ENCODE results near the gene ALKBH5. TPM values are rescaled to one million over a fixed set of nuclear protein-coding genes. Genes with fewer than 3 reads are reported as not detected.

The ALKBH5 gene
- total RNA-seq, 1 donor = 108 TPM

GRCh38 chr17:18177722-18178121 lies 5.9 kb upstream of the ALKBH5 start:
- no peak for TF ChIP-seq CTCF (IDR thresholded peaks at IDR 0.05; ENCODE audit: insufficient read depth, low read length)

GRCh38 chr17:18179196-18179595 lies 4.4 kb upstream of the ALKBH5 start:
- no peak for DNase-seq (ENCODE audit: low read depth)
- TF ChIP-seq CTCF (IDR thresholded peaks at IDR 0.05; ENCODE audit: insufficient read depth, low read length) = no peak
- H3K4me3 ChIP-seq (ENCODE audit: low read depth, low read length) = no peak overlapping the region

More at GRCh38 chr17:18177722-18178121, 5.9 kb upstream of the ALKBH5 start:
- no peak overlapping the region for H3K4me3 ChIP-seq (ENCODE audit: low read depth, low read length)
- no peak for DNase-seq (ENCODE audit: low read depth)

DNA sequence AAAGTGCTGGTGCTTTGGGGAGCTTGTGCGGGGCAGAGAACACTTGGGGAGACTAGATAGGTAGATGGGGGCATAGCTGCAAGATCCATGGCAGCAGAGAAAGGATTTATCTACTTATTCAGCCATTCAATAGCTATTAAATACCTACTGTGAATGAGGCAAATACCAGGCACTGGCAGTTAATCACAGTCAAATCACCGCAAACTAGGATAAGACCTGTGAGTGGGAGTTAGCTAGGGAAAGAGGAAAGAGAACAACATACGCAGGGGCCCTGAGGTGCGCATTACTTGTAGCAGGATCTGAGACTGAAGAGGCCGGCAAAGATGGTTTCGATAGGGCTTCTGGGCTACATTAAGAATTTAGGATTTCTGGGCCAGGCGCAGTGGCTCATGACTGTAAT lies 3.8 kb upstream of the ALKBH5 start:
- no peak for TF ChIP-seq CTCF (IDR thresholded peaks at IDR 0.05; ENCODE audit: insufficient read depth, low read length)
- H3K4me3 ChIP-seq (ENCODE audit: low read depth, low read length) = no peak overlapping the region
- DNase-seq (ENCODE audit: low read depth) = no peak

DNA sequence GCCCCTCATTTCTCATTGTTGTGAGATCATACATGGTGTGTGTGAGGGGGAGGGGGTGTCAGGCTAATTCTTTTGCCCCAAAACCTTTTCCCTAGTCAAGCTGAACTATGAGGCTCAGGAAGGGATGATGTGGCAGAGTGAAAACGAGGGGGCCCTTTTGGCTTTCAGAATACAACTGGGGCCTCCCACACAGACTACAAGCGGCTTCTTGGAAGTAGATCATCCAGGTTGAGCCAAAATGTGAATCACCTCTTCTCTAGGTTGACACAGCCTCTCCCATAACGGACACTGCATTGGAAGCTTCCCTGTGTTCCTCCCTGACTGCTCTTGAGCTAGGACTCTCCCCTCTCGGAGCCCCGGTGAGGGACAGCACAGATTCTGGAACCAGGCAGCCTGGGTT lies 2.3 kb upstream of the ALKBH5 start:
- no peak overlapping the region for H3K4me3 ChIP-seq (ENCODE audit: low read depth, low read length)
- DNase-seq (ENCODE audit: low read depth) = peak; percentile 72
- no peak for TF ChIP-seq CTCF (IDR thresholded peaks at IDR 0.05; ENCODE audit: insufficient read depth, low read length)

DNA sequence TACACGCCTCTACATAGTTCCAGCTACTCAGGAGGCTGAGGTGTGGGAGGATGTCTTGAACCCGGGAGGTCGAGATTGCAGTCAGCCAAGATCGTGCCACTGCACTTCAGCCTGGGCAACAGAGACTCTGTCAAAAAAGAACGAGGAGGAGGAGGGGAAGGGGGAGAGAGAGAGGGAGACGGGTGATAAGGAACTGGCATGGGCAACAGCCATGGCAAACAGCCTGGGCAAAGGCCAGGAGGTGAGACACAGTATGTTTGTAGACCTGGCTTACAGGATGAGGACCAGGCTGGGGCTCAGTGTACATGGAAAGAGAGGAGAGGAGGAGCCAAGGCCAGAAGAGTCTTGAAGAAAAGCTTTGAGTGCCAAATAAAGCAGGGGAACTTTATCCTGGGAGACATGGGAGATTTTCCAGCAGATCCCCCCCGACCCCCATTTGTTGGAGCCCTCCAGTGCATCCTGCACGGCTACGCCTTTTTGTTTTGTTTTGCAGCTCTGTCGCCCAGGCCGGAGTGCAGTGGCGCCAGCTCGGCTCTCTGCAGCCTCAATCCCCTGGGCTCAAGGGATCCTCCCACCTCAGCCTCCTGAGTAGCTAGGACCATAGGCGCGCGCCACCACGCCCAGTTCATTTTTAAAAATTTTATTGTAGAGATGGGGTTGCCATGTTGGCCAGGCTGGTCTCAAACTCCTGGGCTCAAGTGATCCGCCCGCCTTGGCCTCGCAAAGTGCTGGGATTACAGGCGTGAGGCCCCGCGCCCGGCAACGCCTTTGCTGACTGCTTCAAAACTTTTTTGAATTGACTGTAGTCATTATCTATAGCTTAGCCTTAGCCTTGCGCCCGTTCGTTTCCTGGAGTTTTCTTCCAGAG lies 1.3 kb upstream of the ALKBH5 start:
- H3K4me3 ChIP-seq (ENCODE audit: low read depth, low read length) = peak overlapping the region; percentile 89
- no peak for TF ChIP-seq CTCF (IDR thresholded peaks at IDR 0.05; ENCODE audit: insufficient read depth, low read length)
- peak; percentile 27 for DNase-seq (ENCODE audit: low read depth)

GRCh38 chr17:18182978-18183333 lies 672 bp upstream of the ALKBH5 start:
- no peak for DNase-seq (ENCODE audit: low read depth)
- peak overlapping the region; percentile 89 for H3K4me3 ChIP-seq (ENCODE audit: low read depth, low read length)
- no peak for TF ChIP-seq CTCF (IDR thresholded peaks at IDR 0.05; ENCODE audit: insufficient read depth, low read length)
